Liver (tissue), 9 donors: ENCODE results near the gene ARFGAP1. TPM values are rescaled to one million over a fixed set of nuclear protein-coding genes. Genes with fewer than 3 reads are reported as not detected.

Experiments used
- DNase-seq: peaks from one replicate; pipeline ENCODE4 v3.0.0-alpha.2; 2017; ENCODE audit warnings: low spot score
- H3K27ac ChIP-seq, 2 donors: one replicate each; pipeline ENCODE4 v1.7.0; 2013; ENCODE audit warnings: inconsistent platforms in 2 of 2, low read length in 2 of 2, control low read depth in 1 of 2, low read depth in 1 of 2, mild to moderate bottlenecking in 1 of 2
- H3K27me3 ChIP-seq, 4 donors: one replicate each; pipeline versions ENCODE4 v1.6.1 to v1.7.0; 2013; ENCODE audit warnings: low read length in 3 of 4, inconsistent platforms in 1 of 4, mild to moderate bottlenecking in 1 of 4, moderate library complexity in 1 of 4; ENCODE audit not compliant: control insufficient read depth in 4 of 4, insufficient read depth in 4 of 4
- H3K36me3 ChIP-seq, 4 donors: one replicate each; pipeline versions ENCODE4 v1.6.1 to v1.7.0; 2013; ENCODE audit warnings: low read length in 3 of 4, mild to moderate bottlenecking in 3 of 4, low read depth in 1 of 4, moderate library complexity in 1 of 4; ENCODE audit not compliant: control insufficient read depth in 4 of 4, insufficient read depth in 3 of 4
- H3K4me1 ChIP-seq, 4 donors: one replicate each; pipeline versions ENCODE4 v1.6.1 to v1.7.0; 2013; ENCODE audit warnings: low read length in 3 of 4, mild to moderate bottlenecking in 3 of 4, moderate library complexity in 1 of 4; ENCODE audit not compliant: control insufficient read depth in 4 of 4, insufficient read depth in 4 of 4
- H3K4me3 ChIP-seq, 3 donors: one replicate each; pipeline versions ENCODE4 v1.6.1 to v1.7.0; 2013; ENCODE audit warnings: low read length in 3 of 3, control low read depth in 1 of 3, low read depth in 1 of 3, mild to moderate bottlenecking in 1 of 3
- H3K9ac ChIP-seq, 2 donors: one replicate each; pipeline ENCODE4 v1.7.0; 2013; ENCODE audit warnings: low read length in 2 of 2, mild to moderate bottlenecking in 2 of 2, moderate library complexity in 2 of 2, control low read depth in 1 of 2, low read depth in 1 of 2
- H3K9me3 ChIP-seq, 4 donors: one replicate each; pipeline versions ENCODE4 v1.6.1 to v1.7.0; 2013; ENCODE audit warnings: low read length in 3 of 4; ENCODE audit not compliant: control insufficient read depth in 4 of 4
- ATF3 ChIP-seq: IDR thresholded peaks from 2 replicates; pipeline ENCODE4 v1.6.1; 2016; ENCODE audit warnings: antibody characterized with exemption
- CTCF ChIP-seq: fragments of 150-350 bp; IDR thresholded peaks from 2 replicates; pipeline ENCODE4 v1.5.1; 2017; ENCODE audit warnings: improper control_type of control experiment, low read depth, low read length; ENCODE audit not compliant: missing input control
- FOXA2 ChIP-seq: IDR thresholded peaks from 2 replicates; pipeline ENCODE4 v1.6.1; 2016; ENCODE audit warnings: antibody characterized with exemption
- GABPA ChIP-seq, 2 donors: IDR thresholded peaks in 1 of 2; conservative IDR thresholded peaks in 1 of 2; 2 replicates each; pipeline ENCODE4 v1.6.1; 2016; ENCODE audit warnings: antibody characterized with exemption in 2 of 2, mild to moderate bottlenecking in 1 of 2, moderate library complexity in 1 of 2
- HNF4A ChIP-seq, 2 donors: conservative IDR thresholded peaks; 2 replicates each; pipeline ENCODE4 v1.6.1; 2016; ENCODE audit warnings: antibody characterized with exemption in 2 of 2, mild to moderate bottlenecking in 2 of 2
- HNF4G ChIP-seq: IDR thresholded peaks from 2 replicates; pipeline ENCODE4 v1.6.1; 2016; ENCODE audit warnings: antibody characterized with exemption
- JUND ChIP-seq, 2 donors: IDR thresholded peaks; 2 replicates each; pipeline ENCODE4 v1.6.1; 2016; ENCODE audit warnings: antibody characterized with exemption in 2 of 2
- NR2F2 ChIP-seq: IDR thresholded peaks from 2 replicates; pipeline ENCODE4 v1.6.1; 2016; ENCODE audit warnings: antibody characterized with exemption
- RAD21 ChIP-seq, 2 donors: IDR thresholded peaks; 2 replicates each; pipeline ENCODE4 v1.6.1; 2016; ENCODE audit warnings: antibody characterized with exemption in 2 of 2, mild to moderate bottlenecking in 2 of 2
- REST ChIP-seq: IDR thresholded peaks from 2 replicates; pipeline ENCODE4 v1.6.1; 2016; ENCODE audit warnings: antibody characterized with exemption, mild to moderate bottlenecking
- SP1 ChIP-seq: IDR thresholded peaks from 2 replicates; pipeline ENCODE4 v1.6.1; 2018; ENCODE audit warnings: antibody characterized with exemption, mild to moderate bottlenecking
- TAF1 ChIP-seq: conservative IDR thresholded peaks from 2 replicates; pipeline ENCODE4 v1.6.1; 2016; ENCODE audit warnings: antibody characterized with exemption, mild to moderate bottlenecking
- YY1 ChIP-seq: IDR thresholded peaks from 2 replicates; pipeline ENCODE4 v1.6.1; 2016; ENCODE audit warnings: antibody characterized with exemption, mild to moderate bottlenecking
- ZBTB33 ChIP-seq: IDR thresholded peaks from 2 replicates; pipeline ENCODE4 v1.6.1; 2016; ENCODE audit warnings: antibody characterized with exemption
- WGBS: extraction: QIAGEN DNeasy Blood & Tissue Kit; methylation state at CpG from one replicate; pipeline ENCODE4 v1.1.7; 2013; 5-methylcytosine and 5-hydroxymethylcytosine counted together
- polyA plus RNA-seq, 2 donors: library from polyadenylated mRNA; stranded (reverse) in 1 of 2; unstranded in 1 of 2; fragments of 200-250 nt in 1 of 2; fragments of >200 nt in 1 of 2; fragmentation: Nextera tagmentation in 1 of 2; extraction: Ambion mirVana in 1 of 2; gene quantifications; one replicate each; pipeline versions ENCODE4 v1.2.1 to v1.2.3, GENCODE V29; 2013 to 2015
- total RNA-seq, 2 donors: library from RNA; depleted of rRNA; stranded (reverse); fragments of >200 nt; gene quantifications; one replicate each; pipeline ENCODE4 v1.2.3, GENCODE V29; 2014
- donor health status: healthy.
- donor health status: healthy.
- donor health status: healthy.
- donor health status: healthy.
- donor health status: healthy.

Gene ARFGAP1
- total and polyA plus RNA-seq, 4 donors = 11.2 to 29.7 (median 21.8) TPM

GRCh38 chr20:63321148-63321831, 48.7 kb downstream of the ARFGAP1 start:
- Histone ChIP-seq H3K4me1 (no peaks in the 10 kb centered on the region), H3K9me3 (no peaks in the 10 kb centered on the region), H3K9ac (no peak overlapping the region), H3K4me3 (no peak overlapping the region), H3K27ac (no peak overlapping the region), H3K36me3 (no peaks in the 10 kb centered on the region), H3K27me3 (no peaks in the 10 kb centered on the region)
- TF ChIP-seq ZBTB33 (no peak), NR2F2 (no peak), CTCF (no peak), SP1 (no peak), YY1 (no peak), TAF1 (no peak), JUND (IDR thresholded peaks at IDR 0.05) (no peak), RAD21 (IDR thresholded peaks at IDR 0.05) (no peak), HNF4A (conservative IDR thresholded peaks at IDR 0.05) (no peak), REST (no peak), FOXA2 (no peak), HNF4G (no peak), GABPA (IDR thresholded peaks at IDR 0.05 in 1 of 2, conservative IDR thresholded peaks at IDR 0.05 in 1 of 2) (no peak), ATF3 (no peak)
- DNase-seq = no peak
- WGBS = 81% methylated on average over 20 of the region's 20 CpGs
